ENCODE data around the gene SGPP2.

Gene SGPP2

DNA sequence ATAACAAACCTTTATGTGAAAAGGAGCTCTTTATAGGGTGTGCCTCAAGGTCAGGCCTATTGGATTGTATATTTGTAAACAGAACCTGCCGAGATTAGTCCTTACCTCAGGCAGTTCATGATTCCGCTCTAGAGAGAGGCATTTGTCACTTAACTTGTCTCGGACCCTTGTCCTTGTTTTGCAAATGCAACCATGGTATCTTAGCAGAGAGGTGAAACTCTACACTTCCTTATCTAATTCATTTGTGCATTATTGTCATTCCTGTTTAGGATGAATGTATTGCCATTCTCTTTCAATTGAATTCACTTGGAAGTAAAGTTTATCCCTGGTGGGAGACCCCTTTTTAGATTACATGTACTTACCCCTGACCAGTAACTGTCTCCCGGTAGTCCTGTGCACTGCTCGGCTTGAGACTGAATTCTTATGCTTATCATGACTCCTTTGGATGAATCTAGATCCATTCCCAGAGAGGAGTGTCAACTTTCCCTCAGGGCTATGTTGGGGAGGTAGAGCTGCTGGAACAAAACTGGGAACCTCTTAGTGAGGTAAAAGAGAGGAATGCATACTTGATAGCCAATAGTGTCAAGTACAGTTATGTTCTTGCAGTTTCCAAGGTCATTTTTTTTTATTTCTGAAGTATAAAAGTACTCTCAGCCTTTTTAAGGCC is 46.6 kb downstream of the SGPP2 start:
- DNase-seq (ENCODE audit: low spot score): no peak

DNA sequence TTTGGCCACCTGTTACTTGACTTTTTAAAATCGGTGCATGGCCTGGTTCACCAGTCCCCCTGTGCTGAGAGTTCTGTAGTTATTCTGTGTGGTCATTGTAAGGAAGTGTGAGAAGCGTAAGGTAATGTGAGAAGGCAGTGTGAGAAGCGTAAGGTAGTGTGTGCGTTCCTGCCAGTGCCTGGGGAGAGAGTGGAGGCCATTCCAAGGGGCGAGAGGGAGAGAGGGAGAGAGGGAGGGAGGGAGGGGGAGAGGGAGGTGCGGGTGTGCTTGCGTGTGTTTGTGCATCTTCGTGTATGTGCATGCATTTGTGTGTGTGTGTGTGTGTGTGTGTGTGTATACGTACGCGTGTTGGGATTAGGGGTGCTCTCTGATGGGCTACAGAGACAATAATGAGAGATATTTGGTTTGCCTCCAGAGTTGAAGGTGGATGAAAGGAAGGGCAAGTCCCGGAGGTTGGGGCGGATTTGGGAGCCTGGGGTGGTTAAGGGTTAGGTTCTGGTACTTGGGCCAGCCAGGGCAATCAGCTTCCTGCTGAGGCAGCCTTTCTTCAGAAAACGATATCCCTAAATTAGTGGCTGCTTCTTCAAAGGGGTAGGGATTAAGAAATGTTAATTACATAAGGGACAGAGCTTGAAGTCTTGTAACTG is 53.7 kb downstream of the SGPP2 start:
- DNase-seq (ENCODE audit: low spot score): no peak

DNA sequence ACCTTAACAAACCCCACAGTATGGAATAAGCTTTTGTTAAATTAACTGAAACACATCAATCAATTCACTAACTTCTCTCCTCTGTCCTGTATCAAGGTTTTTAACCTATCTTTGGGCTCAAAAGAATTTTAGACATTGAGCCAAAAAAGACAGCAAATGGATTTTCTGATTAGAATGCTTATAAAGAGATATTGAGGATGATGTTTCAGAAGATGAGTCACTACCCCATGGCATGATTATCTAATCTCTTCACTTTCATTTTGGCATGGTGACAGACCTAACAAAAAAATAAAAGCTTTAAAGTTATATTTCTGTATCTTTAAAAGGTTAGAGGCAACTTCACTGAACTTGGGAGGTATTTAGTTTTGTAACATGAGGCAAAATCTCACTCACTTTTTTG is 55.5 kb downstream of the SGPP2 start:
- DNase-seq (ENCODE audit: low spot score): no peak

DNA sequence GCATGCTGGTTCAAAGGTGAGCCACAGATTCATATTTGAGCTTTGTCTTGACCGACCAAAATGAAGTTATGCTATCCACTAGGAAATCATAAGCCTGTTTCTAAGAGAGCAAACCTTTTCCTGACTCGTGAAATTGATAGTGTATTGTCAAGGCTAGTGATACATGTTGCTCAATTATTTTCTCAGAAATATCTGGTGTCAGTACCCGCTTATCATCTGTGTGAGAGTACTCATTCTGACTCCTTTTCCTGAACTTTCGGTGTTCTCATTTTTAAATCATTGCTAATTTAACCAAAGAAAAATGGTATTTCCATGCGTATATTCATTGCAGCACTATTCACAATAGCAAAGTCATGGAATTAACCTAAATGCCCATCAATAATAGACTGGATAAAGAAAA is 56.2 kb downstream of the SGPP2 start:
- no peak for DNase-seq (ENCODE audit: low spot score)

DNA sequence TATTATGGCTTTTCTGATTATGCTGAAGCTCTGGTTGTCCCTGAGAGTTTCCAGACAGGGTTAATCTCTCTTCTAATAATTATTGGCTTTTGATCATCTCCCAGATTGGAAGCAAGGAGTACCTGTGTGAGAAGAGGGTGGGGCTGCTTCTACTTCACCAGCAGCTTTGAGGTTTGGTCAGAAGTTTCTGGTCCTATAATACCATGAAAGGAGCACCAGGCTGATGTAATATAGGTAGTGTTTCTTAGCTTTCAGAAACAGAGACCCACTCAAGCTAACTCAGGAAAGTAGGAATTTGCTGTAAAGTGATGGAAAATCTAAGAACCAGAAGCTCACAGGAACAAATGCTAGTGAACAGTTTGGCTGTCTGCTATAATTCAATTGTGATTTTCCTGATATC is 57.6 kb downstream of the SGPP2 start:
- no peak for DNase-seq (ENCODE audit: low spot score)

DNA sequence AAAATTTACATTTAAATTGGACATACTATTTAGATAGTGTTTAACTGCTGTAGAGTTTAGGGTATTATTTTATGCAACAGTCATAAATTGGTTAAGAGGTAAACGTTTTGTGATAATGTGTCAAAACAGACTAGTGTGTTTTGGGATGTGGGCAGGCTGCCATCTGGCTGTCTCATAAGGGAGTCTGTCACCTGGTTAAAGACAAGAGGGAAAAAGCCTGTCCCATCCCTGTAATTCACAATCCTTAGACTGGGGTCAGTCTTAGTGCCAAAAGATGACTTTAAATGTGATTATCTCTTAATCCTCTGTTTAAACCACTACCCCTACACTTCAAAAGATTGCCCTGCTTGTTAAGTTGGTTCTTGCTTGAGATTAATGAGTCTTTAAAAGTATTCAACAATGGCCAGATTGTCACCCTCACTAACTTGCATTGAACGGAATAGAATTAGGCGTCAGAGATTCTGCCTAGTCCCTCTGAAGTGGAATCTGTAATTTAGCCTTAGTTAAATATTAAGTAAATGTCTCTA is 59.2 kb downstream of the SGPP2 start:
- DNase-seq (ENCODE audit: low spot score): no peak

DNA sequence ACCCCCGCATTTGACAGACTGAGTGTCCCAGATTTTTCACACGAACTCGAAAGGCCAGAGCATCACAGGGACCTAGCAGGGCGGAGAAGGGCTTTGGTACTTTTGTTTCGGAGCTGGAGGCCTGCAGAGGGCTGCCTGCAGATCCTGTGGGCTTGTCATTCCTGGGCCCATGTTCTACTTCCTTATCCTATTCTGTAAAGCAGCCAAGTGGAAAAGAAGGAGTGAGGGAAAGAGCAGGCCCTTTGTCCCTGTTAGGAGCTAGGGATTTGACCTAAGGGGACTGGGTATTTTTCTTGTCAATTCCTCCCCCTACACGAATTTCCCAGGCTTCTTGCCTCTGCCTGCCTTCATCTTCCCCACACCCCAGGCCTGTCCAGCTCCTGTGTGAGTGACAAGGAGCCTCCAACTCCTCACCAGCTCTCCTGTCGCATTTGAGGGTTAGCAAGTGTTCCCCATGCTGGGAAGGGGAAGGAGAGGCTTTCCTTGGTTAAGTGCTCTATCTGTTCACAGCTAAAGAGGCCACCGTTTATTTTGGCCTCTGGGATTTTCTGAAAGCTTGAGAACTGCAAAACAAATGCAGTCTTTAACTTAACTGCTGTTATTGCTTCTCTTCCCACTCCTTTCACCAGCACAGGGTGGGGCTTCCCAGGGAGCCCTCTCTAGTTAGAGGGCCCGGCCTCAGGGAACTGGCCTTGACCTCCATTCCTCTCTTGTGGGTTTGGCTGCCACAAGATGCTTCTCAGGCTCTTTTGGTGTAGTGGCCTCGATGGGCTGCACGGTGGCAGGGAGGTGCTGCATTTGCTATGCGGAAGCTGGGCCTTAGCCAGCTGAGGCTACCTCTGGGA is 61.2 kb downstream of the SGPP2 start:
- no peak for DNase-seq (ENCODE audit: low spot score)

DNA sequence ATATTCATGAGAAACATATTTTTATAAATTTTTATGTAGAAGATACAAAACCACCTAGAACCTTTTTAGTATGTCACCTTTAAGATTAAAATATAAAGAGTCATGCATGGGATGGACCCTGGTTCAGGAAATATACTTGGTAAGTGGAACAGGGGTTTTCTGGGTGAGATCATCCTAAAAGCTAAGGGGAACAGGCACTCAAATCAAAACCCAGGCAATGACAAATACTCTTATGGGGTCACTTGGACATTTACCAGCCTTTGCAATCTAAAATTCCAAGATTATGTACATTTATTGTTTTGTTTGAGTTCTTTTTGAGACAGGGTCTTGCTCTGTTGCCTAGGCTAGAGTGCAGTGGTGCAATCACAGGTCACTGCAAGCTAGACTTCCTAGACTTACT is 65.8 kb downstream of the SGPP2 start:
- DNase-seq (ENCODE audit: low spot score): no peak

DNA sequence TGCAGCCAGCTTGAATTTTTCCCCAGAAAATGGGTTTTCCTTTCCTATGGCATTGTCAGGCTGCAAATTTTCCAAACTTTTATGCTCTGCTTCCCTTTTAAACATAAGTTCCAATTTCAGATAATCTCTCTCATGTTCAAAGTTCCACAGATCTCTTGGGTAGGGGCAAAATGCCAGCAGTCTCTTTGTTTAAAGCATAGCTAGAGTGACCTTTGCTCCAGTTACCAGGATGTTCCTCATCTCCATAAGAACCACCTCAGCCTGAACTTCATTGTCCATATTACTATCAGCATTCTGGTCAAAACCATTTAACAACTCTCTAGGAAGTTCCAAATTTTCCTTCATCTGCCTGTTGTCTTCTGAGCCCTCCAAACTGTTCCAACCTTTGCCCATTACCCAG is 68.3 kb downstream of the SGPP2 start:
- DNase-seq (ENCODE audit: low spot score): no peak

DNA sequence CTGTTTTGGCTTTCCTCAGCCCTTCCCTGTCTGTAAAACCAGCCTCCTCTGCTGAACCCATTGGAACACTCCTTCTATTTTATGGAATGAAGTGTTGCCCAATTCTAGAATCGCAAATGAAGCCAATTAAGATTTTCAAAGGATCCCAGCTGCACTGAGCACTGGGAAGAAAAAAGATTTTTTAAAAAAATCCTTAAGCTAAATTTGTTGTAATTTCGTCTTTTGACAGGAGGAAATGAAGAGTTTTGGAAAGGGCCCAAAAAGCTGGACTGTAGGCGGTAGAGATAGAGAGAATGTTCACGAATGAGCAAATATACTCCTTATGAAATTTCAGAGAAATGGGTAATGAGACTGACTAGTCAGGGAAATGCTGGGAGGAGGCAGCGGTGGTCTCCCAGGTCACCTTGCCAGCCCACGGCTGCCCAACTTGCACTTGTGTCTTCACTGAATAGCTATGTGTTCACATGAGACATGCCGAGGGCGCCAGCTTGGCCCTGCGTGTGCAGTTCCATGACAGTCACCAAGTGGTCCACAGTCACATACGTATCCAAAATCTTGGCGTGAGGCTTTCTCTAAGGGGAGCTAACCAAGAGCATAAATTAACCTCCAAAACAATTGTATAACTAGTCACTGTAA is 69.9 kb downstream of the SGPP2 start:
- DNase-seq (ENCODE audit: low spot score): no peak

DNA sequence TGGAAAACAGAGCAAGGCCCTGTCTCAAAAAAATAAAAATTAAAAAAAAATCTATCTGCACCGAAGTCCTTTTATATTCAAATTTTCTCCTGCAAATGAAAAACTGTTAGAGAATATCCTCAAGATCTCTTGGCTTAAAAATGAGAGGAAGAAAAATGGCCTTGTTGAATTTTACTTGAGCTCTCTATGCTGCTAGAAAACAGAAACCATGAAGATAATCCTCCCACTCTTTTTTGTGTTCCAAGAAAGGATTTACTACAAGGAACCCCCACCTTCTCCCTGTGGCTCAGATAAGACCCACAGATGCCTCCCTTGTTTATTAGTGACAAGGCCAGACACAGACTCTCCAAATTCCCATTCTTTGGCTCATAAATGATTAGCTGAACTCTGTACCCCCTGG is 71.0 kb downstream of the SGPP2 start:
- DNase-seq (ENCODE audit: low spot score): no peak

DNA sequence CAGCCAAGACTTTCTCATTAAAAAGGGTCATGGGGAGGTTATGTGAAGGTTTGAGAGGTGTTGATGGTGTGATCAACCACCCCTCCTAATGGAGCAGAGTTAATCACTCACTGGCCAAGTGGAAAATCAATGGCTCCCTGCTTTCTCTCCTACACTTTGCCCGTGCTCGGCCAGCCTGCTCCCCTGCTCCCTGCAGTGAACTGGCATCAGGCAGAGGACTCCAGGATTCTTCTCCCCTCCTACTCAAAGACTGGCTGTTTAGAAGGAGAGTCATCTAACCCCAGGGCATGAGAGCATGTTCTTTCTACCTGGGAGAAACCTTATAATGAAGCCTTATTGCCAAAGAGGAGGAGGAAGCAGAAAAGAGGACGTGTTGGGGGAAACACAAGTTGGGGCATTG is 74.9 kb downstream of the SGPP2 start:
- no peak for DNase-seq (ENCODE audit: low spot score)

DNA sequence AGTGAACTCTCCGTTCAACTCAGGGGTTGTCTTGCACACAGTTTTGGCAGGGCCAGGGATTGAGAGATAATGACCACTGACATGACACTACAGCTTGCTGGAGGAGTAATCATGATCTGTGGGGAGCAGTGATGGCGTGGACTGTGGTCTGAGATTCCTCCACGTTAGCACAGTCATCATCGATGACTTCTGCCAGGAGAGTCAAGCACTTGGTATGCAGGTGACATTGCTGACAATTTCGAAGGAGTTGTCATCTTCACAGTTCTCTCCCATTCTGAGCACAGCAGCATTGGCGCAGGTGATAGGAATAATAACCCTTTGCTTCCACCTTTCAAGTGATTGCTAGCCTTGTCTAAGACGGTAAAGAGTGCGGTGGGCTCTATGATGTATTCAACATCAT is 79.8 kb downstream of the SGPP2 start:
- DNase-seq (ENCODE audit: low spot score): no peak

DNA sequence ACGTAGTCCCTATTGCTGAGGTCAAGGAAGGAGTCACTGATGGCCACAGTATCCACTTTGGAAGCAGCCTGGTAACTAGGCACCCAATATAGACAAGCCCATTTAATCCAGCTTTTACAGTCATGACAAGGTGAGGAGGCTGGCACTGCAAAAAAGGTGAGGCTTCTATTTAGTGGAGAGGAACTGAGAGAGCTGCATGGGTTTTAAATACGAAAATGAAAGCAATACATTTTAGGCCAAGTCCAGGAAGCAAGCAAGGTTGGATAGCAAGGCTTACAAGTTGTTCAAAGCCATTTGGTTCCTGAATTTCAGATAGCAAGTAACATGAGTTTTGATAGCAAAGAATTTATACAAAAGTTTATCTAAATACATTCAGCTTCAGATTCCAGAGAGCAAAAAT is 80.4 kb downstream of the SGPP2 start:
- DNase-seq (ENCODE audit: low spot score): no peak

DNA sequence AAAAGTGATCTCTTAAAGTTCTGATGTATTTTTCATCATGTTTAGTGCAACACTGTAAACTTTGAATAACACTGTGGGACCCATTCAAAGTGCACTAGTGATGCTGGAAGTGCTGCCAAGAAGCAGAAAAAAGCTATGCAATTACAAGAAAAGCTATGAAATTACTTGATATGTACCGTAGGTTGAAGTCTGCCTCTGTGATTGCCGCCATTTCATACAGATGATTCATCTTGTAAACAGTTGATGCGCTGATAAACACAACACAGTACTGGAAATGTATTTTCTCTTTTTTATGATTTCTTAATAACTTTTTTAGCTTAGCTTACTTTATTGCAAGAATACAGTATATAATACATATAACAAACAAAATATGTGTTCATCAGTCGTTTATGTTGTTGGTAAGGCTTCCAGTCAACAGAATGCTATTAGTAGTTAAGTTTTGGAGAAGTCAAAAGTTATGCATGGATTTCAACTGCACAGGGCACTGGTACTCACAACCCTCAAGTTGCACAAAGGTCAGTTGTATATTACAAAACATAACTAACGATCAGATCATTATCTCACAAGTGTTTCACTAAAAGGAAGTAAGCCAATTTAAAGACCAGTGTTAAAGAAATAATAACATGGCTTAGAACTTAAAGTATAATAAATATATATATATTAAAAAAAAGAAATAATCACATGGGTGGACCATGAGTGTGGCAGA is 82.0 kb downstream of the SGPP2 start:
- no peak for DNase-seq (ENCODE audit: low spot score)

DNA sequence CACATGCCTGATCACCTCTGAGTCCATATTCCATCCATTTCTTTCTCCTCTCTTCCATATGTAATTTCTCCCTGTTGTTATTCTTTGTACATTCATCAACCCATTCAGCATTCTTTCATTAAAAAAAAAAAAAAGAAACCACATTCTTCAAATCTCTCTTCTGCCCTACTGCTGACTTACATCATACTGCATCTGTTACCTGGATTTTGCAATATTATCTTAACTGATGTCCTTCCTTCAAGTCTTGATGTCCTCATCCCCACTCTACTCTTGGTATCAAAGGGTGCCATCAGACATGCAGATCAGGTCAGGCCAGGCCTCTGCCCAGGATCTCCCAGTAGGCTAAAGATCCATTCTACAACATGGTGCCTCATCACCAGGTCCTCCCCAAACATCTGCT is 90.6 kb downstream of the SGPP2 start:
- no peak for DNase-seq (ENCODE audit: low spot score)

DNA sequence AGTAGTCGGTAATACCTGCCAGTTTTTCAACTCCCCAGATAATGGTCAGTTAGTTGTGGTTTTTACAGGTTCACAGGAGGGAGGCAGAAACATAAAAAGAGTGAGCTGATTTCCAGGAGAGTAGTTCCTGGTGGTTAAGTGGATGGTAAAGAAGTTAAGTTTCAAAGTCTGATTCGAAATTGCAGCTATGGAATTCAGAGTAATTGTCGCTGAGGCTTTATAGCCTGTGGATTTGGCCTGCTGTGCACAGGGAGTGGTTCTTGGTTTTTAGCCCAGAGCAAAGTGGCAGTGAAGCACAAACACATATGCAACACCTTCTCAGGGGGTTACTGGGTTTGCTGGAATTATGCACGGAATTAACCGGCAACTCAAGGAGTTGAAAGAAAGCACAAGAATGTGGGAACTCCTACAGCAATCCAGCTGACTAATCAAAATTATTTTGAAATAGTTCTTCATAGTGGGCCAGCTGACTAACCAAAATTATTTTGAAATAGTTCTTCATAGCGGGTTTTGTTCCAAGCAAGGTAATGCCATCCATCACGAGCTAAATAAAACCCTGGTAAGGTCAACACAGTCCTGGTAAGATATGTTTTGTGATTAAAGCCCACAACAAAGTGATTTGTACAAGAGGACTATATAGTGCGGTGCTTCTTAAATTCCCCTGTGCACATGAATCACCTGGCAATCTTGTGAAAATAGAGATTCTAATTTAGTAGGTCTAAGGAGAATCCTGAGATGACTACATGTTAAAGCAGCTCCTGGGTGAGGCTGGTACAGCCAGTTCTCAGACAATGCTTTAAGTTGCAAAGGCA is 94.4 kb downstream of the SGPP2 start:
- no peak for DNase-seq (ENCODE audit: low spot score)

DNA sequence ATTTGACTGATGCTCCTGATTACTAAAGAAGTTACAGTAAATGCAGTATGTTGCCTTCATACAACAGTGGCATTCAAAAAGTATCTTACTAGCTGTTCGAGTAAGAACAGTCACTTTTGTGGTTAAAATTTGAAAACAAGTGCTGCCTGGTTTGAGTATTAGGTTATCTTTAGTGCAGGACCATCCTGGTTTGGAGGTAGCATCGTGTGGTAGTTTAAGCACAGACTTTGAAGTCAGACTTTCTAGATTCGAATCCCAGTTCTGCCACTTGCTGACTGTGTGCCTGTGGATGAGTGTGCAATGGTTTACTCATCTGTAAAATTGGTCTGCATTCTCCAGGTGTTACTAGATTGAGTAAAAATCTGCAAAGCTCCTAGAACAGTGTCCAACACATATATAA is 96.8 kb downstream of the SGPP2 start:
- no peak for DNase-seq (ENCODE audit: low spot score)

DNA sequence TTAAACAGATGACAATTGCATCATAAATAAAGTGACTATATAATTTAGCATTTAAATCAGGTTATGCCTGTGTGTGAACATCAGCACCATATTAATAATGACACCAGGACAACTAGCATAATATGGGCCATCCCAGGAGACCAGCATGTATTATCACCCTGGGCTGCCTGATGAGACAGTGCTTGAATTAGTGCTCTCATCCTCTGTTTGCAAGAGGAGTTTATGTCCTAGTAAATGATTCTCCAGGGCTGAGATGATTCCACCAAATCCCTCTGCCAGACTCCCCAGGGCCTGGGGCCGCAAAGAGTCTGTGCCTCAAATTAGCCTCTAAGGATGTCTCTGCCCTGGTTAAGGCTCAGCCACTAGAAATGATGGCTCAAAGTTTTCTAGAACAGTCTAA is 97.7 kb downstream of the SGPP2 start:
- no peak for DNase-seq (ENCODE audit: low spot score)

DNA sequence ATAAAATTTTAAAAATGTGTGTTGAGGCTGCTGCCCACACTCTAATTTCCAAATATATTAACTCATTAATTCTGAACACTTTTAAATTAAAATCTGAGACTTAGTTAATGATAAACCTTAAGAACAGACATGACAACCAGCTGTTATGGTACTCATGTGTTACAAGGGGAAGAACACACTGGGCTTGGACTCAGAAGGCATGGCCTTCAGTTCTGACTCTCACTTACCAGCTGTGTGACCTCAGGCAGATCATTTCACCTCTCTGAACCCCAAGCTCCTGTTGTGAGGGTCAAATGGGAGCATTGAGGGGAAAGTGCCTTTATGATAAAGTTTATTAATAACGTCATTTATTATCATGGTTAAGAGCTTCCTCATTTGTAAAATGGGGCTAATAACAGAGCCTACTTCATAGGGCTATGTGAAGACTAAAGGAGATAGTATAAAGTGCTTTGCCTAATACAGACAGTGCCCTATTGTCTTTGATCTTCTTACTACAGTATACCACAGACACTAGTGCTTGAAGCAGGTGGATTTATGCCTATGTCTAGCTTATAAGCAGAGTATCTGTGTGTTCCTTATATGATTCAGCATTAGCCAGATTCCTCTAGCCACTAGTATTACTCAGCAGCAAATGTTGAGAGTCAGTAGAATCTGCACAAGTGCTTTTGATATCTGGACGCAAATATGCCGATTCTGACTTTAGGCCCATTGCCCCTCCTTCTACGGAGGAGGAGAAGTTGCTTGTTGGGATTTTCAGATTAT is 99.6 kb downstream of the SGPP2 start:
- DNase-seq (ENCODE audit: low spot score): no peak
